Omental fat pad (tissue), 4 donors: Measurements from ENCODE around the gene SCYGR4. TPM values are rescaled to one million over a fixed set of nuclear protein-coding genes. Genes with fewer than 3 reads are reported as not detected.

ENCODE experiments used
- ATAC-seq: fragments of 150-250 bp; one replicate; pipeline ENCODE4 v1.9.1; 2016; ENCODE audit warnings: mild to moderate bottlenecking, moderate library complexity; ENCODE audit not compliant: low FRiP score
- DNase-seq: peaks from one replicate; pipeline ENCODE4 v3.0.0-alpha.2; 2019; ENCODE audit warnings: low spot score
- CTCF ChIP-seq, 3 donors: fragments of 450-650 bp; IDR thresholded peaks; one replicate each; pipeline ENCODE4 v1.5.1; 2016 to 2017; ENCODE audit warnings: antibody characterized with exemption in 3 of 3, mild to moderate bottlenecking in 3 of 3, moderate library complexity in 2 of 3
- total RNA-seq, 4 donors: library from RNA; depleted of rRNA; stranded (reverse); fragments of >200 nt; gene quantifications; one replicate each; pipeline ENCODE4 v1.1.0, GENCODE V29; 2016

Gene SCYGR4
- under 1 TPM in 1 of 4 donors, not detected in 3; 0.84 TPM for total RNA-seq

GRCh38 chr2:227617316-227618230, at the start of gene SCYGR4:
Gene SCYGR4, plus strand, starts transcription at chr2:227617498. Its CDS starts 0 bp downstream, at chr2:227617498.
- no peak for ATAC-seq
- TF ChIP-seq CTCF (IDR thresholded peaks at IDR 0.05) = no peak

GRCh38 chr2:227568852-227569169, 48.5 kb upstream of the SCYGR4 start:
- DNase-seq (no peak), ATAC-seq (no peak)
- TF ChIP-seq CTCF (IDR thresholded peaks at IDR 0.05) = no peak

More at GRCh38 chr2:227617316-227618230, at the start of gene SCYGR4:
- DNase-seq = no peak

- no peak for DNase-seq
- TF ChIP-seq CTCF (IDR thresholded peaks at IDR 0.05) = no peak
- ATAC-seq = no peak
Measured at GRCh38 chr2:227570615-227571014, 46.7 kb upstream of the SCYGR4 start.

GRCh38 chr2:227576110-227576509, 41.2 kb upstream of the SCYGR4 start:
- no peak for DNase-seq
- TF ChIP-seq CTCF (IDR thresholded peaks at IDR 0.05) = no peak
- no peak for ATAC-seq

GRCh38 chr2:227576812-227577211, 40.5 kb upstream of the SCYGR4 start:
- no peak for ATAC-seq
- no peak for DNase-seq
- TF ChIP-seq CTCF (IDR thresholded peaks at IDR 0.05) = no peak

GRCh38 chr2:227577555-227577954, 39.7 kb upstream of the SCYGR4 start:
- no peak for TF ChIP-seq CTCF (IDR thresholded peaks at IDR 0.05)
- ATAC-seq = no peak
- DNase-seq = no peak

GRCh38 chr2:227578642-227579041, 38.7 kb upstream of the SCYGR4 start:
- no peak for ATAC-seq
- no peak for TF ChIP-seq CTCF (IDR thresholded peaks at IDR 0.05)
- no peak for DNase-seq
